NCI-H2107 treated with DMSO at 0.1 percent for 48 hours (cell line): Measurements from ENCODE around the gene SELENOF.
"Not testable (repeated sequence)": the region's sequence is repeated elsewhere in the genome, so short reads cannot be mapped to it uniquely, and the experiment has no call there.

Source experiments
- DNase-seq: peaks from one replicate; lab custom pipeline; 2025; ENCODE audit not compliant: unreplicated experiment; lab: John Stamatoyannopoulos, UW

SELENOF gene

DNA sequence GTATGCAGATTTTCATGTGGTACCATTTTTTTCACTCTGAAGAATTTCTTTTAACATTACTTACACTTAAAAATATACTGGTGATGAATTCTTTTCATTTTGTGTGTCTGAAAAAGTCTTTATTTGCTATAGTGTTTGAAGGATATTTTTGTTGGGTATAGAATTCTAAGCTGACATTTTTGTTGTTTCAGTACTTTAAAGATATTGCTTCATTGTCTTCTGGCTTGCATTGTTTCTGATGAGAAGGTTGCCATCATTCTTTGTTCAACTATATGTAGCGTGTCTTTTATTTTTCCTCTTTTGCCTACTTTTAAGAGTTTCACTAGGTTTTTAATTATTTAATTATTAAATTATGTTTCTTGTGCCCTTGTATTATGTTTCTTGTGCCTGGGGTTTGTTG is 8.5 kb upstream of the SELENOF start:
- DNase-seq: no peak

DNA sequence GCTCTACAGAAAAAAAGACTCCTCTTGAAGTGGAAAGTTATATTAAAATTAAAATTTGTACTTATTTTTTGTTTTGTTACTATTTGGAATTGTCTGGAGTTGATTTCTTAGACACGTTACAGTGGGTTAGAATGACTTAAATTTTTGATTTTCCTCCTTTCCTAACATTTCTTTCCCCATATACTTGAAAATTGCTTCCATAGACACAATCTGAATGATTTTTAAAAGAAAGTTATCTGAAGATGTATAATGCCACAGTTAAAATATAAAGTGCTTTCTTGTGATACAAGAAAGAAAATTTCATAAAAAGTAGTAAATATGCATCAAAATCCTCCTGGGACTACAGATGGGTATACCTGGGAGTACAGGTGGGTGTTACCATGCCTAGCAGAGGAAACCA is 2.8 kb upstream of the SELENOF start:
- no peak for DNase-seq

DNA sequence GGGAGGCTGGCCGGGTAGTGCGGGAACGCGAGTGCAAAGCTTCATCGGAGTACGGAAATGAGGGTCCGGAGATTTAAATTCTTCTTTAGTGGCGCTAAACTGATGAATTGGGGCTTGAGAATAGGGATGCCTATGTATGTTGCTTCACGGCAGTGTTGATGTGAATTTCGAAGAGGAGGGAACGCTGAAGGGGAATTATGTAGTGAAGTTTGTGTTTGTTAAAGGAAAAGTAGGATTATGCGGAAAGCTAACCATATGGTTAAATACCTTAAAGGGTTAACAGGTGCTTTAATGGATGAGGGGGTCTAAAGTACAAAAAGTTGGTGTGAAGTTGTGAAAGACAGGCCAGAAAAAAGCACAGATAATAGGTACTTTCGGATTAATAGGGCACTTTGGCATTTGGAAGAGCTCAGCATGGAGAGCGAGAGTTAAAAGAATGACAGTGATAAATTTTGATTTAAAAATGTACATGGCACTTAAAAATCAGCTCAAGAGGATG is 1.9 kb upstream of the SELENOF start:
- DNase-seq: peak; percentile 66

DNA sequence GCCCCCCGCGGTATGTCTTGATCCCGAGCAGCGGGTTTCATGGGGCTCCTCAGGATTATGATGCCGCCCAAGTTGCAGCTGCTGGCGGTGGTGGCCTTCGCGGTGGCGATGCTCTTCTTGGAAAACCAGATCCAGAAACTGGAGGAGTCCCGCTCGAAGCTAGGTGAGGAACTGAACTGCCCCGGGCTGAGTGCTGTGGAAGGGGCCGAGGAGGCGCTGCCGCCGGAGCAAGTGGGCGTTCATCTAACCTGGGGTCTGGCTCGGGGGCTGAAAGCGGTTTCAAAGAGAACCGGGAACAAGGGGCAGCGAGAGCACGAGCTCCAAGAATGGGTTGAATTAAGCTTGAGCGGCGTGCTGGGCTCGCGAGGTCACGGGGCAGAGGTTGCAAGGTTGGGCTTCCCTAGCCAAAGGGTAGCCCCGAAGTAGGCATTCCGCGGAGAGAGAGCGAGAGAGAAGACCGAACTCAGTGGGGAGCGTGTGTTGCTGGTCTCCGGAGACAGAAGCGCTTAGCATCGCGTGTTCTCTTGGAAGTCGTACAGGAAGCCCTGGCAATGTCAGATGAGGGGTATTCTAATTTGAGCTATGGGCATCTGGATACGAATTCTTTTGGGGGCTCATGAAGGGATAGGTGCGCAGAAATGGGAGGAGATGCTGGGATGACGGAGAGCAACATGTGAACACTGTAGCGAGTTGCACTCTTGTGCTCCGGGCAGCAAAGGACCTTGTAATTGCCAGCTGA is 1.2 kb upstream of the SELENOF start:
- DNase-seq: peak; percentile 66

DNA sequence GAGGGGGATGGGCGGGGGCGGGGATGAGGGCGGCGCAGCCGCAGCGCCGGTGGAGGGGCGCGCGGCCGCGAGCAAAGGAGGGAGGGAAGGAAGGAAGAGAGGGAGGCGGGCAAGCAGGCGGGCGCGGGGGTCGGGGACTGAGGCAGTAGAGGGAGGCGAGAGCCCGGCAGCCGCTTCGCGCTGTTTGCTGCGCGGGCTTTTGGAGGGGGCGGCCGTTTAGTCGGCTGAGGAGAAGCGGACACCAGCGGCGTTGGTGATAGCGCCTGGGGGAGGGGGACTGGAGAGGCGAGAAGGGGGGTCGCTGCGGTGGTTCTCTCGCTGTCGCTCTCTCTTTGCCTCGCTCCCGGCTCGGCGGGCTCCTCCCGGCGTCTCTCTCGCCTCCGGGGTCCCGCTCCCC is 673 bp upstream of the SELENOF start, which contains the start of gene HS2ST1:
Gene HS2ST1 (plus strand): TSS at position 35 of the 397 bp plus-strand sequence.
- no peak for DNase-seq

DNA sequence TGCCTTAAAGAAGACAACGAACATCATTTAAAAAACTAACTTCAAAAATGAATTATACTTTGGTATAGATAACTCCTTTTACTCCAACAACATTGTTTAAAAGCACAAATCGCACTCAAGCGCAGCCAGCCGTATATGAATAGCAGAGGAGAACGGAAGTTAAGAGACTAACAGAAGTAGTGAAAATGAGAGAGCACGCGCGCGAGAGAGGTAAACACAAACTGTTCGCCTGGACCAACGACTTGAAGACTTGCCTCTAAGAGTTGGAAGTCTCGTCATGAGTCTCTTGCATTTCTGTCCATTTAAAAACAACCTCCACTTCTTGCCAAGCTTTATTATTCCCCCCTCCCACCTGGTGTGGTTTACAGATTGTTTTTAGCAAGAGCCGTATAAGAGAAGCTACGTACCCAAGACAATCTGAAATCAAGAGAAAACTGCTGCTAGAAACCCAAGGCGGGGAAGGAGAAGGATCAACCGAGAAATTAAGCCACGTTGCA is 479 bp downstream of the SELENOF start:
- peak; percentile 80 for DNase-seq

DNA sequence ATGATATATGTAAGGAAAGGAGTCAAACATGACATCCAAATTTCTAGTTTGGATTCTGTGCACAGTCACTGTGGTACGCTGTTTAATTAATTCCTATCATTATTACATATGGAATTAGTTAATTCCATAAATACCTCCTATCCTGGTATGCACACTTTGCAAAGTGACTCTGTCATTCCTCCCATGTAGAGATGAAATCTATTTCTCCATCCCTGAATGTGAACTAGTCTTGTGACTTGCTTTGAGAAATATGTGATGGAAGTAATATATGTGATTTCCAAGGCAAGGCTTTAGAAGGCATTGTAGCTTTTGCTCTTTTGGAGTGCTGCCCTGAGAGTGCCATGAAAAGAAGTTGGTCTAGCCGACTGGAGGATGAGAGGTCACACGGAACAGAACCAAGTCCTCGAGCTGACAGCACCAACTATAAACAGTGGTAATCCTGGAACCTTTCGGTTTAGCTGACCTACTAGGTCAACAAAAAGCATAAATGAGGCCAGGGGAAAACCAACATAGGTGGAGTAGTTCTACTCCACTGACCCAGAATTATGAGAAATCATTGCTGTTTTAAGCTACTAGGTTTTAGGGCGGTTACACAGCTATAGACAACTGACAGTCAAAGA is 1.5 kb downstream of the SELENOF start:
- no peak for DNase-seq

DNA sequence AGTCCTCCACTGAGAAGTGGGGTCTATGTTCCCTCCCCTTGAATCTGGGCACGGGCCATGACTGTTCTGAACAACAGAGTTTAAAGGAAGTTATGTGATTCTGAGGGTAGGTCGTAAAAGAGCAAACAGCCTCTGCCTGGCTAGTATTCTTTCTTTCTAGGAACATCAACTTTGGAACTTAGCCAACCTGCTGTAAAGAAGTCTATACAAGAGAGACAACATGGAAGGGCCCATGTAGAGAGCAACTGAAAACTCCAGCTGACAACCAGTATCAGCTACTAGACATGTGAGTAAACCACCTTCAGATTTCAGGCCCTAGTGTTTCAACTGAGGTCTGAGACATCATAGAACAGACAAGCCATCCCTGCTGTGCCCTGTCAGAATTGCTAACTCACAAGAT is 7.5 kb downstream of the SELENOF start:
- no peak for DNase-seq

DNA sequence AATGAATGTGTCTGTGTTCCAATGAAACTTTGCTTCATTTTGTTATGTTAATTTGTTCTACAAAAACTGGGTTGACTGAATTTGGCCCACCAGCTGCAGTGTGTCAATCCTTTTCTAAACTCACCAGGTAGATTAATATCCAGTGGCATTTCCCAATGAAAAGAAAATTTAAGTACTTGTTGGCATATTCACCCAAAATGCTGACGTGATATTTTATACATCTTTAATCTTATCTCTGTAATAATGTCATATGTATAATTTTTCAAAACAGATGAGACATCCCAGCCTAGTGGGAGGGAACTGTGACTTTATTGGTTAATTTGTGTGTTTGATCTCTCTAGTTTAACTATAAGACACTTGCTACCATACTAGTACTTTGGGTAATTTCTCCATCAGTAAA is 8.1 kb downstream of the SELENOF start:
- no peak for DNase-seq

DNA sequence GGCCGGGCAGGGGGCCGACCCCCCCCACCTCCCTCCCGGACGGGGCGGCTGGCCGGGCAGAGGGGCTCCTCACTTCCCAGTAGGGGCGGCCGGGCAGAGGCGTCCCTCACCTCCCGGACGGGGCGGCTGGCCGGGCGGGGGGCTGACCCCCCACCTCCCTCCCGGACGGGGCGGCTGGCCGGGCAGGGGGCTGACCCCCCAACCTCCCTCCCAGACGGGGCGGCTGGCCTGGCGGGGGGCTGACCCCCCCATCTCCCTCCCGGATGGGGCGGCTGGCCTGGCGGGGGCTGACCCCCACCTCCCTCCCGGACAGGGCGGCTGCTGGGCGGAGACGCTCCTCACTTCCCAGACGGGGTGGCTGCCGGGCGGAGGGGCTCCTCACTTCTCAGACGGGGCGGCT is 14.5 kb downstream of the SELENOF start:
- not testable (repeated sequence) for DNase-seq

DNA sequence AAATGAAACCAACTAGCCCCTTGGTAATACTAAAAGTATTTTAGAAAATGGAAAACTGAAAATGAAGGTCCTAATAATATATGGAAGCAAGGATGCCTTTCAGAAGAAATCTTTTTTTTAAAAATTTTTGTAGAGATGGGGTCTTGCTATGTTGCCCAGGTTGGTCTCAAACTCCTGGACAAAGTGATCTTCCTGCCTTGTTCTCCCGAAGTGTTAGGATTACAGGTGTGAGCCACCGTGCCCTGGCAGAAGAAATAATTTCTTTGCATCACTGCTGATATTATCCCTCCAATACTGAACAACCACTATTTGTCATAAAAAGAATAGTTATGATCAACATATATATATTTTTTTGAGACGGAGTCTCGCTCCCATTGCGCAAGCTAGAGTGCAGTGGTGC is 25.6 kb downstream of the SELENOF start:
- DNase-seq: no peak

DNA sequence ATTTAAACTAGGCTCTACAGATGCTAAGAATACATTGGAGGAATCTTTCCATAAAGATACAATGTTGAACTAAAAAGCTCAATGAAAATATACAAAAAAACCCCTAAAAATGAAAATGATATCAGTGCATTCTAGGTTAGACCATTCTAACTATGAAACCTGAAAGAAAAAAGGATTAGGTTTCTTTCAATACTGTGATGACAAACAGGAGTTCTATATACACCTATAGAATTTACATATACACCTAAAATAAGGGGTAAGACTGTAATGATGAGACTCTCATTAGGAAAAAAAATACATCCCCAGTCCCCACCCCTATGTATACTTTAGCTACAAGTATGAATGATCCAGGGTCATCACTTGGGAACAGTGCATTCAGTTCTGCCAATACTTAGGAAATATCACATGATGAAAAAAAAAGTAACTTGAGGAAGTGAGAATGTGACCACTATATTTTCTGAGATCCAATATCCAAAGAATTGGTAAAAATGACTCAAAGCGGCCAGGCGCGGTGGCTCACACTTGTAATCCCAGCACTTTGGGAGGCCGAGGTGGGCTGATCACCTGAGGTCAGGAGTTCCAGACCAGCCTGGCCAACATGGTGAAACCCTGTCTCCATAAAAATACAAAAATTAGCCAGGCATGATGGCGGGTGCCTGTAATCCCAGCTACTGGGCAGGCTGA is 26.3 kb downstream of the SELENOF start:
- no peak for DNase-seq

DNA sequence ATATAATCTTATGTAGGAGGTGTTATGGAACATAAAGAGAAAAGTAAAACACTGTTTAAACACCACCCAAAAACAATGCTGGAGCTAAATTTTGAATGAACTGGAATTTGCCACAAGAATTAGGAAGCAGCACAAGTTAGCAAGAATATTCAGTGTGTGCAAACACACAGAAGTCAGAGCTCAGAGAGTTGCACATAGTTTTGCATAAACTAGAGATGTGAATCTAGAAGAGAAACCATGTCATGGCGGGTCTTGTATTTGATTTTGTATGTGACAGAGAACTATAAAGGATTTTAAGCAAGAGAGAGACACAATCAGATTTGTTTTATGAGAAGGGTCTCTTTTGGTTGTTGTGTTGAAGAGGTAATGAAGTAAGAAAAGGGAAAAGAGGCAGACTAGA is 38.2 kb downstream of the SELENOF start:
- DNase-seq: no peak

DNA sequence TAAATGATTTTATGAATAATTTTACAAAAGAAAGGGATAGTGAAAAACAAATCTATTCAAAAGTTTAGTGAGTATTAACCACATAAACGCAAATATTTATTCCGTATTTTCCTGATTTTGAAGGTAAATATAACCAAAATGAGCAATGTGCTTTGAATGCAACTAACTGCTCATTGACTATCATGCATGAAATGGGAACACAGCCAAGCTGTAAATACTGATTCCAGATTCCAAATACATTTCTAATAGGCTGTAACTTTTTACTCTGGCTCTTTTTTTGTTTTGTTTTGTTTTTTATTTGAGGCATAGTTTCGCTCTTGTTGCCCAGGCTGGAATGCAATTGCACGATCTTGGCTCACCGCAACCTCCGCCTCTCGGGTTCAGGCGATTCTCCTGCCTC is 41.8 kb downstream of the SELENOF start:
- no peak for DNase-seq

DNA sequence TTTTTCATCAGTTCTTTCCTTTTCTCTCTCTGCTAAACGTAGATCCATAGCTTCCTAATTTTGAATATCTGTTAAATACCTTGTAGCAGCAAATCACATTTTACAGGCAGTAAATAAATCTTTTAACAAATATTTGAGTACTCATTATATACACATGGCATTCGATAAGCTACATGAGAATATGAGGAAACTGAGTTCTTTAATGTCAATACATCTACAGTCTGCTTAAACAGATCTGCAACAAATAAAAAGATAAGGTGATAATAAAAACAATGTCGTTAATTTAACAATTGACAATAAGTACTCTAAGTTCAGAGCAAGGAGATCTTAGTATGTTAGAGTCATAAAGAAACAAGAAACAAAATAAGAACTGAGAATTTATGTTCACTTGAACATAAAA is 42.9 kb downstream of the SELENOF start:
- DNase-seq: no peak

DNA sequence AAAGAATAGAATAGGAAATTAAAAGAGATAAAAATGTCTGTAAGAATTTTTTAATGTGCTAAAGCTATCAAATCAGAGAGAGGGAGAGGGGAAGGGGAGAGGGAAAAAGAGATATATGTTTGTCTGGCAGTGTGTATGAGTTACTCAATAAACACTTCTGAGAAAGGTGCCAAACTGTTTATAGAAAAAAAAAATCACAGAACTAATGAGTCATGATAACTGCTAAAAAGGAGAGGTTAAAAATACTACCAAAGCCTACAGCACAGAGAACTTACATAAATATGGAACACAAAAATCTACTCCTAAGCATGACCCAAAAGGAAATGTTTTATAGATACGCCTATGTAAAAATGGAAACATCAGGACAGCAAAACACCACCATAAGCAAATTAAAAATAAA is 45.4 kb downstream of the SELENOF start:
- no peak for DNase-seq

DNA sequence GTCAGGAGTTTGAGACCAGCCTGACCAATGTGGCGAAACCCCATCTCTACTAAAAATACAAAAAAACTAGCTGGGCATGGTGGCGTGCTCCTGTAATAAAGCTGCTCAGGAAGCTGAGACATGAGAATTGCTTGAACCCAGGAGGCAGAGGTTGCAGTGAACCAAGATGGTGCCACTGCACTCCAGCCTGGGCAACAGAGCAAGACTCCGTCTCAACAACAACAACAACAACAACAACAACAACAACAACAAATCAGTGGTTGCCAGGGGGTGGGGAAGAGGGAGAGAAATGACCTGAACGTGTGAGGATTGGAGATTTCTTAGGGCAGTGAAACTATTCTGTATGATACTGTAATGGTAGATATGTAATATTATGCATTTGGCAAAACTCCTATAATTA is 46.6 kb downstream of the SELENOF start:
- not testable (repeated sequence) for DNase-seq

DNA sequence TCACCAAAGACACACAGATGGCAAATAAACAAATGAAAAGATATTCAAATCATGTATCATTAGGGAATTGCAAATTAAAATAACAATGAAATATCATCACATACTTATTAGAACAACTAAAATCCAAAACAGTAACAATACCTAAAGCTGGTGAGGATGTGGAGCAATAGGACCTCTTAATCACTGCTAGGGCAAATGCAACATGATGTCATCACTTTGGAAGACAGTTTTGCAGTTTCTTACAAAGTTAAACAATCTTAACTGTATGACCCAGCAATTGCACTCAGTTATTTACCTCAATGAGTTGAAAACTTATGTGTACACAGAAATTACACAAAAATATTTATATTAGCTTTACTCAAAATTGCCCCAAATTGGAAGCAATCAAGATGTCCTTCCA is 47.3 kb downstream of the SELENOF start:
- no peak for DNase-seq

DNA sequence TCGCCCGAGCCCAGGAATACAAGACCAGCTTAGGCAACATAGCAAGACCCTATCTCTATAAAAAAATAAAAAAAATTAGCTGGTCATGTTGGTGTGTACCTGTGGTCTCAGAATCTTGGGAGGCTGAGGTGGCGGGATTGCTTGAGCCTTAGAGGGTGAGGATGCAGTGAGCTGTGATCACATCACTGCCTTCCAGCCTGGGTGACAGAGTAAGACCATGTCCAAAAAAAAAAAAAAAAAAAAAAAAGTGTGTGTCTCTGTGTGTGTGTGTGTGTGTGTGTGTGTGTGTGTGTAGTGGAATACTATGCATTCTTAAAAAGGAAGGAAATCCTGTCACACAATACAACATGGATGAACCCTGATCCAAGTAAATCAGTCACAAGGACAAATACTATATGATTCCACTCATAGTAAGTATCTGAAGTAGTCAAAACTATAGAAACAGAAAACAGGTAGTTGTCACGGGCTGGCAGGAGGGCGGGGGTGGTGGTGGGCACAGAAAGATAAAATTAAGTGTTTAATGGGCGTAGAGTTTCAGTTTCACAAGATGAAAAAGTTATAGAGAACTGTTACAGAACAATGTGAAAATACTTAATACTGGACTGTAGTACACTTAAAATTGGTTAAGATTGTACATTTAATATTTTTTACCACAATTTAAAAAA is 47.8 kb downstream of the SELENOF start:
- no peak for DNase-seq

DNA sequence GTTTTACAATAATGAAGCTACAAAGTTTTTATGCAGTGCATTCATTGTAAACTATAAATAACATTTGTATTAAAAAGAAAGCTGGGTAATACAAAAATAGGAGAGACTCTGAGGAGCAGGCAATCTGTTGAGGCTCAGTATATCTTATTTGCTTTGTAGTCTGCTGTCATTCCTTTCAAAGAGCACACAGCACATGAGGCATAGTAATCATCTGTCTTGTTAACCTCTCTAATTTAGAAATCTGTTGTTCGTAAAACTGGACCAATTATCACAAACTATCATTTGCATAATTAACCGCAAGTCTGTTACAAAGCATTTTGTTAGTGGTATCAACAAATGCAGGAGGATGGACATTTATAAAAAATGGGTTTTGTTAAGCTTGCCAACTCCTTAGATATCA is 51.0 kb downstream of the SELENOF start:
- DNase-seq: no peak

DNA sequence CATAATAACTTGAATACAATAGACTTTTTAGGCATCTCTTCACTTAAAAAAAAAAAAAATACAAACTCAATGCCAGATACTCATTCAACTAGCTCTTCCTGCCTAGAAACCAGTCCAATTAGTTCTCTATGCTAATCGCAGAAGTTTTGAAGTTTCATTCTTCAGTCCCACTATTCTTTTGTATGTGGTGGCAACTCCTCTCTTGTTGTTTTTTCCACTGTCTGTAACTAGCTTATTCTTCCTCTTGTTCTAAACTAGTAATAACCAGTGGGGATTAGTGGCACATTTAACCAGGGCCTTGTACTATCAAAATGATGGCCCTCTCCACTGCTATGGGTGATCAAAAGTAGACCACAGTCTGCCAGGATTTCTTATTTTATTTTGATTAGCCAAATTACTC is 52.5 kb downstream of the SELENOF start:
- no peak for DNase-seq
